Mucosa of gallbladder (tissue), 1 donor: ENCODE data around the gene ZNF768. TPM values are rescaled to one million over a fixed set of nuclear protein-coding genes. Genes with fewer than 3 reads are reported as not detected.
A peak's percentile ranks its signal among the peaks of the same experiment; 100 is the strongest.
"Not testable (repeated sequence)": the region's sequence is repeated elsewhere in the genome, so short reads cannot be mapped to it uniquely, and the experiment has no call there.

Experiments
- DNase-seq: peaks from one replicate; pipeline ENCODE4 v3.0.0-alpha.2; 2020; ENCODE audit warnings: low spot score
- total RNA-seq: library from RNA; stranded (reverse); gene quantifications from one replicate; pipeline ENCODE4 v1.2.1, GENCODE V29; 2021
- donor health status: DM: no; HTN: no; CAD: no.

The ZNF768 gene
- total RNA-seq, 1 donor from 2014 or later: 61.1 TPM

GRCh38 chr16:30510376-30510938, 15.9 kb downstream of the ZNF768 start:
- no peak for DNase-seq

- DNase-seq: no peak
Observed at GRCh38 chr16:30509081-30509765, 17.1 kb downstream of the ZNF768 start.

- no peak for DNase-seq
Observed at GRCh38 chr16:30503403-30504296, 22.7 kb downstream of the ZNF768 start.

- no peak for DNase-seq
Observed at GRCh38 chr16:30499284-30499683, 27.1 kb downstream of the ZNF768 start.

- DNase-seq: no peak
Observed at GRCh38 chr16:30494709-30495108, 31.7 kb downstream of the ZNF768 start.

- no peak for DNase-seq
Observed at GRCh38 chr16:30493941-30494488, 32.4 kb downstream of the ZNF768 start.

GRCh38 chr16:30491744-30492308, 34.5 kb downstream of the ZNF768 start:
- peak; percentile 72 for DNase-seq

GRCh38 chr16:30491229-30491628, 35.1 kb downstream of the ZNF768 start:
- no peak for DNase-seq

- no peak for DNase-seq
Observed at GRCh38 chr16:30490210-30490609, 36.2 kb downstream of the ZNF768 start.

GRCh38 chr16:30488764-30489605, 37.4 kb downstream of the ZNF768 start:
- no peak for DNase-seq

GRCh38 chr16:30485818-30486436, 40.4 kb downstream of the ZNF768 start:
- no peak for DNase-seq

GRCh38 chr16:30484887-30485286, 41.5 kb downstream of the ZNF768 start:
- no peak for DNase-seq

GRCh38 chr16:30482366-30482765, 44.0 kb downstream of the ZNF768 start:
- no peak for DNase-seq

- DNase-seq: no peak
Observed at GRCh38 chr16:30481381-30481780, 45.0 kb downstream of the ZNF768 start.

GRCh38 chr16:30478766-30479478, 47.4 kb downstream of the ZNF768 start:
- DNase-seq: no peak

GRCh38 chr16:30477773-30478172, 48.6 kb downstream of the ZNF768 start:
- DNase-seq: not testable (repeated sequence)

- DNase-seq: no peak
Observed at GRCh38 chr16:30476991-30477390, 49.4 kb downstream of the ZNF768 start.

GRCh38 chr16:30474684-30475083, 51.7 kb downstream of the ZNF768 start:
- DNase-seq: no peak

GRCh38 chr16:30474074-30474452, 52.3 kb downstream of the ZNF768 start:
- DNase-seq: no peak
